K562 (cell line): ENCODE results near the gene ENHO. TPM values are rescaled to one million over a fixed set of nuclear protein-coding genes. Genes with fewer than 3 reads are reported as not detected.

Experiments used
- ATAC-seq: fragments of 200-7000 bp; cut with Tn5 transposase; 3 replicates; pipeline ENCODE4 v1.9.1; 2020; ENCODE audit warnings: moderate library complexity
- BruUV-seq: library from RNA; stranded (reverse); fragments of 400-500 nt; replicated peaks from 2 replicates; lab custom pipeline; 2021; lab: Mats Ljungman, UMichigan
- CTCF ChIA-PET: fragments of 300-600 bp; formaldehyde crosslinking; extraction: SDS; loops from one replicate; lab custom pipeline; 2021; ENCODE audit warnings: low intra/inter-chr PET ratio; lab: Yijun Ruan, JAX
- POLR2A ChIA-PET: fragments of 300-600, 350-650 bp; sonication (Branson Sonifier 250); formaldehyde crosslinking; extraction: SDS; loops from one replicate; lab custom pipeline; 2021; ENCODE audit warnings: antibody characterized with exemption, inconsistent platforms; lab: Yijun Ruan, JAX
- DNase-seq, 4 experiments: peaks; one replicate each; pipeline versions ENCODE4 v3.0.0 to v3.0.0-alpha.2; 2011 to 2018; ENCODE audit warnings: low spot score in 3 of 4, mixed read lengths in 3 of 4; ENCODE audit errors: extremely low read depth in 1 of 4
- FAIRE-seq: peaks from 2 replicates; lab custom pipeline; 2011; peaks lifted over from hg19 to GRCh38; lab: Jason Lieb, UNC
- H2AFZ ChIP-seq: 2 replicates; pipeline ENCODE4 v1.6.0; 2011; ENCODE audit warnings: low read depth, low read length, control low read depth, inconsistent platforms
- H3K27ac ChIP-seq: fragments of 200-600 bp; 3 replicates; pipeline ENCODE4 v1.8.0; 2011; ENCODE audit warnings: low read depth, mild to moderate bottlenecking, control low read depth, inconsistent platforms, low read length, moderate library complexity, mixed read lengths; ENCODE audit errors: extremely low read depth
- H3K27me3 ChIP-seq, 2 experiments: fragments of 300-600 bp in 1 of 2; 2 replicates in 1 of 2; 3 replicates in 1 of 2; pipeline versions ENCODE4 v1.6.0 to v1.8.0; 2011; ENCODE audit warnings: inconsistent platforms in 2 of 2, low read length in 2 of 2, mild to moderate bottlenecking in 1 of 2, mixed read lengths in 1 of 2, moderate library complexity in 1 of 2; ENCODE audit not compliant: control insufficient read depth in 2 of 2, insufficient read depth in 2 of 2
- H3K36me3 ChIP-seq: fragments of 300-600 bp; 3 replicates; pipeline ENCODE4 v1.8.0; 2011; ENCODE audit warnings: mild to moderate bottlenecking, low read length, inconsistent platforms; ENCODE audit not compliant: control insufficient read depth, insufficient read depth
- H3K4me1 ChIP-seq, 2 experiments: fragments of 200-600 bp in 1 of 2; replicated peaks in 1 of 2; 2 replicates in 1 of 2; 3 replicates in 1 of 2; pipeline versions ENCODE4 v1.5.1 to v1.8.0; 2011; ENCODE audit warnings: inconsistent platforms in 2 of 2, low read length in 2 of 2, mild to moderate bottlenecking in 1 of 2, mixed read lengths in 1 of 2, moderate library complexity in 1 of 2; ENCODE audit not compliant: control insufficient read depth in 2 of 2, insufficient read depth in 2 of 2
- H3K4me2 ChIP-seq: 2 replicates; pipeline ENCODE4 v1.6.1; 2011; ENCODE audit warnings: low read length, control low read depth, inconsistent platforms, mixed read lengths; ENCODE audit not compliant: insufficient read depth
- H3K4me3 ChIP-seq: fragments of 200-600 bp; sonication (generic), shearing (Covaris generic); 2 replicates; pipeline ENCODE4 v1.5.1; 2016; ENCODE audit warnings: control low read depth, inconsistent platforms
- H3K79me2 ChIP-seq: fragments of 200-600 bp; 3 replicates; pipeline ENCODE4 v1.8.0; 2011; ENCODE audit warnings: low read length, inconsistent platforms; ENCODE audit not compliant: control insufficient read depth, insufficient read depth
- H3K9ac ChIP-seq, 2 experiments: 2 replicates each; pipeline versions ENCODE4 v1.6.0 to v1.6.1; 2011; ENCODE audit warnings: low read depth in 2 of 2, low read length in 2 of 2, control low read depth in 1 of 2, inconsistent platforms in 1 of 2, mild to moderate bottlenecking in 1 of 2, mixed read lengths in 1 of 2; ENCODE audit not compliant: insufficient read depth in 1 of 2
- H3K9me1 ChIP-seq: one replicate; pipeline ENCODE4 v1.6.0; 2011; ENCODE audit warnings: inconsistent platforms, mild to moderate bottlenecking, low read length, moderate library complexity; ENCODE audit not compliant: control insufficient read depth, insufficient read depth
- H3K9me3 ChIP-seq: replicated peaks from 2 replicates; pipeline ENCODE4 v1.5.1; 2011; ENCODE audit warnings: low read depth, low read length, inconsistent platforms; ENCODE audit not compliant: control insufficient read depth, insufficient read depth
- H4K20me1 ChIP-seq: replicated peaks from 2 replicates; pipeline ENCODE4 v1.6.1; 2011; ENCODE audit warnings: low read length, inconsistent platforms, mixed read lengths; ENCODE audit not compliant: control insufficient read depth, insufficient read depth
- CBX3 ChIP-seq, 2 experiments: IDR thresholded peaks; 1 replicate in 1 of 2; 2 replicates in 1 of 2; pipeline ENCODE4 v1.6.1; 2012; ENCODE audit warnings: inconsistent platforms in 2 of 2, low read length in 2 of 2, borderline replicate concordance in 1 of 2, control low read depth in 1 of 2
- DPF2 ChIP-seq: fragments of 450-650 bp; IDR thresholded peaks from 2 replicates; pipeline ENCODE4 v1.6.1; 2016
- GATAD2A ChIP-seq: fragments of 450-650 bp; IDR thresholded peaks from 2 replicates; pipeline ENCODE4 v1.6.1; 2017
- KLF16 ChIP-seq: IDR thresholded peaks from 2 replicates; pipeline ENCODE4 v1.6.1; 2016; ENCODE audit warnings: antibody characterized with exemption
- NCOA4 ChIP-seq: fragments of 450-650 bp; IDR thresholded peaks from 2 replicates; pipeline ENCODE4 v1.6.1; 2018; ENCODE audit warnings: mild to moderate bottlenecking; ENCODE audit not compliant: partially characterized antibody
- SMAD1 ChIP-seq: fragments of 150-350 bp; IDR thresholded peaks from 2 replicates; pipeline ENCODE4 v1.6.1; 2014; ENCODE audit warnings: low read length, low read depth; ENCODE audit not compliant: partially characterized antibody
- SMAD2 ChIP-seq: fragments of 150-350 bp; IDR thresholded peaks from 2 replicates; pipeline ENCODE4 v1.6.1; 2014; ENCODE audit warnings: low read depth, mild to moderate bottlenecking, low read length
- TARDBP ChIP-seq: fragments of 450-650 bp; IDR thresholded peaks from 2 replicates; pipeline ENCODE4 v1.6.1; 2016
- TCF7 ChIP-seq: sonication (generic); IDR thresholded peaks from 2 replicates; pipeline ENCODE4 v1.6.1; 2016; ENCODE audit warnings: antibody characterized with exemption, borderline replicate concordance
- U2AF1 ChIP-seq: fragments of 200-400 bp; formaldehyde crosslinking; optimal IDR thresholded peaks from 2 replicates; pipeline ENCODE3; 2017; ENCODE audit warnings: mild to moderate bottlenecking, low read depth, low read length, moderate library complexity
- ZNF395 ChIP-seq: fragments of 200-800 bp; sonication (Bioruptor generic); IDR thresholded peaks from 2 replicates; pipeline ENCODE4 v1.6.1; 2017; ENCODE audit warnings: missing genetic modification characterization, missing compliant biosample characterization
- ZSCAN32 ChIP-seq: fragments of 450-650 bp; formaldehyde crosslinking; IDR thresholded peaks from 2 replicates; pipeline ENCODE4 v1.4.0; 2020; ENCODE audit warnings: mild to moderate bottlenecking, moderate library complexity
- WGBS: fragments of 100-300 bp; shearing (Covaris generic); methylation state at CpG from one replicate; pipeline ENCODE4 v1.1.6; 2016; ENCODE audit warnings: low coverage, mixed read lengths; ENCODE audit not compliant: insufficient coverage; ENCODE audit errors: missing lambda C conversion rate; 5-methylcytosine and 5-hydroxymethylcytosine counted together
- in situ Hi-C: fragments of 300-500 bp; cut with MboI; formaldehyde crosslinking; loops from 4 replicates; pipeline ENCODE4 v1.15.0; 2018; ENCODE audit warnings: inconsistent platforms, mixed read lengths
- intact Hi-C: fragments of 100-400 bp; cut with micrococcal nuclease; formaldehyde crosslinking; loops from 2 replicates; pipeline ENCODE4 v1.14.2; 2022
- polyA plus RNA-seq, 8 experiments: library from polyadenylated mRNA; depleted of rRNA in 4 of 8; stranded (reverse) in 5 of 8; unstranded in 3 of 8; fragments of >200 nt; fragmentation: Nextera tagmentation in 2 of 8; fragmentation: Illumina TruSeq in 1 of 8; extraction: Ambion mirVana in 2 of 8; extraction: Trizol in 1 of 8; gene quantifications; 2 replicates each; pipeline versions ENCODE4 v1.2.1 to v1.2.3, GENCODE V29; 2011 to 2014; ENCODE audit warnings: inconsistent platforms in 1 of 8, missing spikeins in 1 of 8
- total RNA-seq, 7 experiments: library from RNA; depleted of rRNA in 6 of 7; stranded (reverse); fragments of >200 nt in 6 of 7; fragmentation: Illumina TruSeq in 2 of 7; extraction: Trizol in 2 of 7; gene quantifications; 2 replicates each; pipeline versions ENCODE4 v1.2.1 to v1.2.3, GENCODE V29; 2011 to 2021; ENCODE audit warnings: low replicate concordance in 1 of 7
- TF ChIP-seq, protein P1 (sequence below): fragments of 250-450 bp; sonication (Bioruptor Pico); IDR thresholded peaks from 2 replicates; pipeline ENCODE4 v1.6.1; 2021; ENCODE audit warnings: mild to moderate bottlenecking
- TF ChIP-seq, protein P2 (sequence below): fragments of 450-650 bp; formaldehyde crosslinking; IDR thresholded peaks from 2 replicates; pipeline ENCODE4 v1.4.0; 2022; ENCODE audit warnings: missing genetic modification characterization
- TF ChIP-seq, protein P3 (sequence below): fragments of 450-650 bp; formaldehyde crosslinking; IDR thresholded peaks from 2 replicates; pipeline ENCODE4 v1.4.0; 2020; ENCODE audit warnings: mild to moderate bottlenecking

The ENHO gene
- total and polyA plus RNA-seq, 9 of the 15 experiments (the other 6 are each of a cell fraction or from before 2014, with no cell fraction given): 0.24 TPM; not detected in 8

DNA sequence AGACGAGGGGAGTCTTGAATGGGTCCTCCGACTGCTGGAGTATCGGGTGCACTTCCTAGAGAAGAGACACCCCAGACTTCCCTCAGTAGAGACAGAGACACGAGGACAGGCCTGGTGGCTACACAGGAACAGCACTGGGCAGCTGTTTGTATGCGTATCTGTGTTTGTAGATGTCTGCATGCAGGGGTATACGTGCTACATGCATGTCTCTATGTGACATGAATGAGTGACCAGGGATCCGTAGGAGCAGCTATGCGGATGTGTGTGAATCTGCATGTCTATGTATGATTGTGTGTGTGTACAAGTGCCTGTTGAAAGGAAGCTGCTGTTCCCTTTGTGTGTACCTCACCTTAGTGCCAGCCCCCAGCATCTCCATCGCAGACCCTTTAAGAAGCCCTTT lies 35.6 kb upstream of the ENHO start:
- H3K9me3 ChIP-seq: no peaks in the 10 kb centered on the region
- ChIA-PET POLR2A (interaction anchor here (1.2 kb wide), 1 partner anchor 22 kb away, joined by 4 read pairs; no protein-coding TSS in a partner anchor), CTCF (no interaction called here)
- no peak overlapping the region for H3K4me3 ChIP-seq
- FAIRE-seq: no peak
- no peak overlapping the region for H3K27ac ChIP-seq
- H3K9ac ChIP-seq: no peak overlapping the region
- H3K36me3 ChIP-seq: no peaks in the 10 kb centered on the region
- BruUV-seq: no TSS peak
- in situ Hi-C loops: no loop called here
- no peak overlapping the region for H3K4me2 ChIP-seq
- 14% methylated on average over 9 of the region's 9 CpGs for WGBS
- H2AFZ ChIP-seq: no peak overlapping the region
- H3K79me2 ChIP-seq: no peaks in the 10 kb centered on the region
- no peaks in the 10 kb centered on the region; the same call in 1 of the 2 replicates for H4K20me1 ChIP-seq
- intact Hi-C loops: no loop called here
- no peaks in the 10 kb centered on the region for H3K9me1 ChIP-seq
- DNase-seq: no peak
- H3K4me1 ChIP-seq: peaks cover 0 to 8% of the 10 kb centered on the region in 2 experiments; a peak in 2 of 5 replicates
- ATAC-seq: no peak
- H3K27me3 ChIP-seq: peaks cover 0 to 49% of the 10 kb centered on the region in 2 experiments; a peak in 4 of 5 replicates
- no peak for TF ChIP-seq SMAD1
- TF ChIP-seq ZNF395 (CRISPR knock-in tag): no peak
- no peak for TF ChIP-seq CBX3 (IDR thresholded peaks at IDR 0.05; ENCODE audit: borderline replicate concordance in 1 of 2, low read length in 2 of 2)
- no peak for TF ChIP-seq ZSCAN32 (CRISPR knock-in tag)
- TF ChIP-seq, protein P1, sequence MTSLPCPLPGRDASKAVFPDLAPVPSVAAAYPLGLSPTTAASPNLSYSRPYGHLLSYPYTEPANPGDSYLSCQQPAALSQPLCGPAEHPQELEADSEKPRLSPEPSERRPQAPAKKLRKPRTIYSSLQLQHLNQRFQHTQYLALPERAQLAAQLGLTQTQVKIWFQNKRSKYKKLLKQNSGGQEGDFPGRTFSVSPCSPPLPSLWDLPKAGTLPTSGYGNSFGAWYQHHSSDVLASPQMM (CRISPR knock-in tag): no peak
- no peak for TF ChIP-seq GATAD2A
- no peak for TF ChIP-seq U2AF1
- no peak for TF ChIP-seq KLF16
- TF ChIP-seq TARDBP: no peak
- TF ChIP-seq NCOA4: no peak
- TF ChIP-seq SMAD2: no peak
- TF ChIP-seq, protein P2, sequence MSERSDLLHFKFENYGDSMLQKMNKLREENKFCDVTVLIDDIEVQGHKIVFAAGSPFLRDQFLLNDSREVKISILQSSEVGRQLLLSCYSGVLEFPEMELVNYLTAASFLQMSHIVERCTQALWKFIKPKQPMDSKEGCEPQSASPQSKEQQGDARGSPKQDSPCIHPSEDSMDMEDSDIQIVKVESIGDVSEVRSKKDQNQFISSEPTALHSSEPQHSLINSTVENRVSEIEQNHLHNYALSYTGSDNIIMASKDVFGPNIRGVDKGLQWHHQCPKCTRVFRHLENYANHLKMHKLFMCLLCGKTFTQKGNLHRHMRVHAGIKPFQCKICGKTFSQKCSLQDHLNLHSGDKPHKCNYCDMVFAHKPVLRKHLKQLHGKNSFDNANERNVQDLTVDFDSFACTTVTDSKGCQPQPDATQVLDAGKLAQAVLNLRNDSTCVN (CRISPR knock-in tag): no peak
- TF ChIP-seq, protein P3, sequence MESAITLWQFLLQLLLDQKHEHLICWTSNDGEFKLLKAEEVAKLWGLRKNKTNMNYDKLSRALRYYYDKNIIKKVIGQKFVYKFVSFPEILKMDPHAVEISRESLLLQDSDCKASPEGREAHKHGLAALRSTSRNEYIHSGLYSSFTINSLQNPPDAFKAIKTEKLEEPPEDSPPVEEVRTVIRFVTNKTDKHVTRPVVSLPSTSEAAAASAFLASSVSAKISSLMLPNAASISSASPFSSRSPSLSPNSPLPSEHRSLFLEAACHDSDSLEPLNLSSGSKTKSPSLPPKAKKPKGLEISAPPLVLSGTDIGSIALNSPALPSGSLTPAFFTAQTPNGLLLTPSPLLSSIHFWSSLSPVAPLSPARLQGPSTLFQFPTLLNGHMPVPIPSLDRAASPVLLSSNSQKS (CRISPR knock-in tag): no peak
- no peak for TF ChIP-seq TCF7
- no peak for TF ChIP-seq DPF2
